GM21576 (cell line): ENCODE results near the gene ME3.
"Not testable (repeated sequence)": the region's sequence is repeated elsewhere in the genome, so short reads cannot be mapped to it uniquely, and the experiment has no call there.

Experiments used
- ATAC-seq: cut with Tn5 transposase; IDR thresholded peaks from one replicate; pipeline ENCODE4 v1.9.1; 2021; ENCODE audit warnings: mild to moderate bottlenecking, moderate library complexity; ENCODE audit not compliant: unreplicated experiment

Gene ME3

GRCh38 chr11:86565801-86566312 lies 106.6 kb downstream of the ME3 start:
- no peak for ATAC-seq

- no peak for ATAC-seq
Measured at GRCh38 chr11:86565388-86565787, 107.0 kb downstream of the ME3 start.

GRCh38 chr11:86562842-86563241 lies 109.6 kb downstream of the ME3 start:
- ATAC-seq: not testable (repeated sequence)

- no peak for ATAC-seq
Measured at GRCh38 chr11:86559311-86559945, 113.0 kb downstream of the ME3 start.

- ATAC-seq: no peak
Measured at GRCh38 chr11:86558841-86559240, 113.6 kb downstream of the ME3 start.

- ATAC-seq: no peak
Measured at GRCh38 chr11:86558207-86558606, 114.2 kb downstream of the ME3 start.

GRCh38 chr11:86555866-86556265 lies 116.5 kb downstream of the ME3 start:
- no peak for ATAC-seq

- no peak for ATAC-seq
Measured at GRCh38 chr11:86555401-86555800, 117.0 kb downstream of the ME3 start.

GRCh38 chr11:86553265-86553664 lies 119.2 kb downstream of the ME3 start:
- ATAC-seq: no peak

GRCh38 chr11:86551288-86552092 lies 120.9 kb downstream of the ME3 start:
- ATAC-seq: no peak

- no peak for ATAC-seq
Measured at GRCh38 chr11:86550757-86551156, 121.7 kb downstream of the ME3 start.

GRCh38 chr11:86548271-86548917 lies 124.0 kb downstream of the ME3 start:
- ATAC-seq: no peak

GRCh38 chr11:86547727-86548126 lies 124.7 kb downstream of the ME3 start:
- no peak for ATAC-seq

GRCh38 chr11:86541299-86541698 lies 131.1 kb downstream of the ME3 start:
- ATAC-seq: not testable (repeated sequence)

- no peak for ATAC-seq
Measured at GRCh38 chr11:86538223-86538548, 134.2 kb downstream of the ME3 start.

- no peak for ATAC-seq
Measured at GRCh38 chr11:86537541-86538222, 134.7 kb downstream of the ME3 start.

- no peak for ATAC-seq
Measured at GRCh38 chr11:86535773-86536172, 136.6 kb downstream of the ME3 start.

- ATAC-seq: no peak
Measured at GRCh38 chr11:86524620-86525352, 147.6 kb downstream of the ME3 start.

- no peak for ATAC-seq
Measured at GRCh38 chr11:86523738-86524619, 148.4 kb downstream of the ME3 start.

GRCh38 chr11:86522512-86522911 lies 149.9 kb downstream of the ME3 start:
- not testable (repeated sequence) for ATAC-seq
